GM21529 (cell line): Measurements from ENCODE around the gene ADAM15.

Source experiments
- ATAC-seq: cut with Tn5 transposase; IDR thresholded peaks from one replicate; pipeline ENCODE4 v1.9.1; 2021; ENCODE audit not compliant: unreplicated experiment

The ADAM15 gene

DNA sequence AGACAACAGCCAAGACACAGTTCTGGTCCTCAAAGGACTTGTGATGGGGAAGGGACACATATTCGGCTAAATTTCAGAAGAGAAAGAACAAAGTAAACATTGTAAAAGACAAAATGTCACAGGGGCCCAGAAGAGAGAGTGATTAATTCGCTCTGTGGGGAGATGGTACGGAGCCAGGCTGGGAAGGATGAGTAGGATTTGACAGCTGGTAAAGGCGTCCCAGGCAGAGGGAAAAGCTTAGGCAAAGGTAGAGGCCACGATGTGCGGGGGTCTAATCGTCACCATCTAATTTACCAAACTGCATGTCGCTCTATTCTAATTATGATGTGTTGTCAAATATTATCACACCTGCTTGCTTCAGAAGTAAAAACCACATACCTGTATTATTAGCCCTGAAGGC is 59.3 kb downstream of the ADAM15 start:
- ATAC-seq = no peak

DNA sequence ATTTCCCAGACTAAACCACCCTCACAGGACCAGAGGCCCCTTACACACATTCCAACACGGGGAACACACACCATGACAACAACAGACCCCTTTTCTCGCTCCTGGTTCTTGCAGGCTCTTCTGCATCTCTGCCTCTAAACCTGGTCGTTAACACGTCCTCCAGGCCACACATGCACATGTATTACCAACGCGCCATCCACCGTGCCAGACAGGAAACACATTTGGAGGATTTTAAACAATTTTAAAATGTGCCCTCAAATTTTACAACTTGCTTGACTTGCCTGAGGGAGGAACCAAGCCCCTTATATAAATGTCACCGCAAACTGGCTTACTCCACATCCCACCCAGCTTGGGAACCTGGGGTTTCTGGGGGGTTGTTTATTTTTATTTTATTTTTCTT is 59.7 kb downstream of the ADAM15 start:
- ATAC-seq = no peak
